Suppressor macrophage (primary cell): Measurements from ENCODE around the gene HRAS.

Experiments
- DNase-seq, 4 experiments: peaks; one replicate each; pipeline ENCODE4 v3.0.0-alpha.2; 2020 to 2022

Gene HRAS

GRCh38 chr11:553083-553987 lies 18.0 kb upstream of the HRAS start:
- DNase-seq: no peak

- no peak for DNase-seq
These were observed 16.2 kb upstream of the HRAS start for GRCh38 chr11:551596-551995.

DNA sequence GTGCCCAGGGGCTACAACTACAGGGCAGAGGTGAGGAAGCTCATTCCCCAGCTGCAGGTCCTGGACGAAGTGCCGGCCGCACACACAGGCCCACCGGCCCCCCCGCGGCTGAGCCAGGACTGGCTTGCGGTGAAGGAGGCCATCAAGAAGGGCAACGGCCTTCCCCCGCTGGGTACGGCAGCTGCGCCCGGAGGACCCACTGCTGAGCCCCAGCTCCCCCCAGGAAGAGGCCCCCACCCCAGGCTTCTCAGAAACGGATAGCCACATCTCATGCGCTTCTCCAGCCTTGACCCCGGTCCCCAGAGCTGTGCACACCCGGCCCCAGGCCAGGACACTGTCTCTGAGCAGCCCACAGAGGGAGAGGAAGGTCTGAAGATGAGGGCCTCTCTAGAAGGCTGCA lies 15.8 kb upstream of the HRAS start:
- DNase-seq: no peak

DNA sequence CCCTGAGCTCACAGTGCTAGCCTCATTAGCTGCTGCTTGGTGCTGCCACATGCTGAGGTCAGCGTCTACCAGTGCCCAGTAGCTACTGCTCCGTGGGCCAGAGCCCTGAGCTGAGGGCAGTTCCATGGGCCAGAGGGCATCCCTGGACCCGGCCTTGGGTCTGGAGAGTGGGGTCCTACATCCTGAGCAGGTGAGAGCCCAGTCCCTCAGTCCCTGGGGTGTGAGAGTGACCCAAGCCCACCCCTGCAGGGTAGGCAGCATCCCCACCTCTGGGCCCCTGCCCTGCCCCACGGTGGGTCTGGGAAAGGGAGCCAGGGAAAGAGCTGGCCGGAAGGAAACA lies 15.3 kb upstream of the HRAS start:
- DNase-seq: no peak

DNA sequence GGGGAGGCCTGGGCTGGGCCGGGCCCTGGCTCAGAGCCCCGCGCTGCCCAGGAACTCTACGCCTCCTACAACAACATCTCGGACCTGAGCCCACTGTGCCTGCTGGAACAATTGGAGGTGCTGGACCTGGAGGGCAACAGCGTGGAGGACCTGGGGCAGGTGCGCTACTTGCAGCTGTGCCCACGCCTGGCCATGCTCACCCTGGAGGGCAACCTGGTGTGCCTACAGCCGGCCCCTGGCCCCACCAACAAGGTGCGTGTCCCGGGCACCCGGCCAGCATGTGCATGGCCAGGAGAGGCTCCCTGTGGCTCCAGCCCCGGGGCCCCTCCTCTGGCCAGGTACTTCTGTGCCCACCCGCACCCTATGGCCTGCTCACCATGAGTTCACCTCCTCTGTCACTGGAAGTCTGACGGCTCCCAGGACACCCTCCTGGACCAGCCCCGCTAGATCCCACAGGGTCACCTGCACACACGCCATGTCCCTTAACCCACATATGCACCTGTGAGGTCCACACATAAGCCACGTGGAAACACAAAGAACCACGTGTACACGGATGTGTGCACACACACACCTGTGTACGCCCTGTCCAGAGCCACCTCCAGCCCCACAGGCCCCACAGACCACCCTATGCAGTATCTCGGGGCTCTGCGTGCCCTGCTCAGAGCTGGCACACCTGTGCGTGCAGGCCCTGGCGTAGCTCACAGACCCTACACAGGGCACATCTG lies 14.8 kb upstream of the HRAS start:
- DNase-seq: no peak

DNA sequence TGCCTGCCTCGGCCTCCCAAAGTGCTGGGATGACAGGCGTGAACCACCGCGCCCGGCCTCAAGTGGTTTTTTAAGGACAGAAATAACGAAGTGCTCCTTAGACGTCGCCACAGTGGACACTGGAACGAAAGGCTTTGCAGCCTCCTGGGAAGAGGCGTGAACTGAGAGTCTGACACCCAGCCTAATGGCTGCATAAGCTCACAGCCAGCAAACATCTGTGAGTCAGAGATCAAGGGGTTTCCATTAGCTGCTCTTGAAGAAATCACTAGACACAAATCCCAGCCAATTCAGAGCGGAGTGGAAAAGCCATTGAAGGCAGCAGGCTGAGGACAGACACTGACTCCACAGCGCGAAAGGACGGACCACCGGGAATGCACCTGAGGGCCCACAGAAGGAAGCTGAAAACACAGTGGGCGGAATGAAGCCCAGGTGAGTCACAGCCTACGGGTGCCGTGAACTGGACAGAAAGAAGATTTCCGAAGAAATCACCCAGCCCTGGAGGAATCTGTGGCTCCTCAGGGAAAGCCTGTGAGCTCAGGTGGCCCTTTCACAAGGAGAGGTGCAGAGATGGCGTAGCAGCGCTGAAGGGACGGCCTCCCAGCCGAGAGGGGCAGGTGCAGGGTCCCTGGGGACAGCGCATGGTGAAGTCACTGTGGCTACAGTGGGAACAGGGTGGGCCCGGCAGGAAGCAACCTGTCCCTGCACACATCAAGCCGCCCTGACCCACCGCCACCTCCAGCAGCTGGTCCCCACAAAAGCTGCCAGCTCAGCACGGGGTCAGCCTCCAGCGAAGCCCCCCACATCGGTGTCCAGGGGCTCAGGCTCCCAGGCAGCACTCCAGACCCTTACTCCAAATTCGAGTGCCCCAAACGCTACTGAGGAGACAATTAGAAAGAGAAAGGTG lies 13.6 kb upstream of the HRAS start:
- no peak for DNase-seq

GRCh38 chr11:545171-545570 lies 9.8 kb upstream of the HRAS start:
- no peak for DNase-seq

DNA sequence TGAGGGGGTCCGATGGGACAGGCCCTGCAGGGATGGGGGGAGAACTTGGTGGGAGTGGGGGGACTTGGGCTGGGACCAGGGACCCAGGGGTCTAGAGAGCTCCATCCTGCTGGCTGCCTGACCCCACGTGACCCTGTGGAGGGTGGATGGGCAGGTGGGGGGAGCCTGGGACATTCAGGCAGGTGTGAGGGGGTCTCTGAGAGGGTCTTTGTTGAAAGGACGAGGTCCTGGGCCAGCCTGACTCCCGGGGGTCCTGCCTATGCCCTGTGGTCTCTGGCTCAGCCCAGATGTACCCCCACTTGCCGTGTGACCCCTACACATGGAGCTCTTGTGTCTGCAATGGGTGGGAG lies 9.4 kb upstream of the HRAS start:
- DNase-seq: no peak

DNA sequence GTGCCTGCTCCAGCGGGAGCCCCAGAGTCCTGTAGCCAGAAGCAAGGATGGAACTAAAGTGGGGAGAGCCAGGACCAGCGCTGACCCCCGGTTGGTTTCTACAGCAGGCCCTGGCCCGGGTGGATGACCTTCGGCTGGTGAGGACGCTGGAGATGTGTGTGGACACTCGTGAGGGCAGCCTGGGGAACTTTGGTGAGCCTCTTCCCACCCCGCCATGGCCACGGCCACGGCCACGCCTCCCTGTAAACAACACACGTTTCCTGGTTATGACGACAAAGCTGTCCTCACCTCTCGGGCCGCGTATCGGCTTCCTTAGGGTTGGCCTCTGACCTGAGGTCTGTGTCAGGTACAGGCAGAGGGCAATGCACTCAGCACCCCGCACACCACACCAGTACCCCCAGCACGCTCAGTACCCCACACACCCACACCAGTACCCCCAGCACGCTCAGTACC lies 6.1 kb upstream of the HRAS start:
- DNase-seq: no peak

GRCh38 chr11:540583-541432 lies 5.4 kb upstream of the HRAS start:
- no peak for DNase-seq

DNA sequence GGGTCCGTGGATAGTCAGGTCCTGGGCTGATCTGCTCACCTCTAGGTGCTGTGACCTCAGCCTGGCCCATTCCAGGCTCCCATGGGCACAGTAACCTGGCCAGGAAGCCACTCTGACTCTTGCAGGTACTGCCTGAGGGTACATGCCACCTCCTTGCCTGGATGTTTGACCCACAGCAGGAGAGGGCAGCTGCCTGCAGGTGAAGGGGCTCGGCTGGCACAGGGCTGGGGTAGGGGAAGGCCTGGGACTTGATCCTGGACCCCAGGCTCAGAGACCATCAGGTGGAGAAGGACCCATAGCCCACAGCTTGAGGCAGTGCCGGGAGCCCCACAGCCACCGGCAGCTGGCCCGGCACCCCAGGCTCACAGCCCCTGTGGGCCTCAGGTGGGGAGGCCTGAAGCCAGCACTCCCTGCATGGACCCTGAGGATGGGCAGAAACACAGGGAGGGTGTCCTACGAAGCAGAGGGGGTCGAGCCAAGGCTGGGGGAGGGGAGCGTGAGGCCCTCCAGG lies 4.7 kb upstream of the HRAS start:
- DNase-seq: no peak

GRCh38 chr11:538431-539051 lies 3.2 kb upstream of the HRAS start:
- no peak for DNase-seq

DNA sequence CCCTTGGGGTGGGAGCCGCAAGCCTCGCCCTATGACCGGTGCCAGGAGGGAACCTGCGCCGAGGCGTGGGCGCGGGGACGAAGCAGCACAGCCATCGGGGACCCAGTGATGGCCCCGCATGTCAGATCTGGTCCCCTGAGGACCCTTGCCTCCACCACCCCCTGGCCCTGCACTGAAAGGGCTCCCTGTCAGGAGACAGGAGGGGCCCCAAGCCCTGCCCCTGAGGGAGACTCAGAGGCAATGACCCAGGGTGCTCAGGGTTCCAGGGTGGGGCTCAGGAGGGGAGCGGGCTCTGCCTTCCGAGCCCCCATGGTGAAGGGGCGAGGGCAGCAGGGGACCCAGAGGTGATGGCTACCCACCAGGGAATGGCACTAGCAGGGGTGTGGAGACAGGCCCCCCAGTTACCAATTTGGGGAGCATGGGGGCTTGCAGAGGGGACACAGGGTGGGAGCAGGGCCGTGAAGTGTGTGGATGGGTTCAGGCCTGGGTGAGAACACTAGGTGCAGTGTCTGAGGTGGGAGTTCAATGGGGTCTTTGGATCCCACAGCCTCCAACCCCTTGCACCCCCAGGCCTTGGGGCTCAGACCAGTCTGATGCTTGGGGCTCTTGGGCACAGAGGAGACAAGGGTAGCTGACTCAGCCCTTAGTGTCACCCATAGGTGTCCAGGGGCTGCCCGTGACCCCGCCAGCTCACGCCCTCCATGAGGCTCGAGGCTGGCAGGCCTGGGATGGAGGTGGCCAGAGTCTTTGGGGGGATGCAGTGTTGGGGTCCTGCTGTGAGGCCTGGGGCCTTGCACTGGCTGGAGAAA lies 2.5 kb upstream of the HRAS start:
- DNase-seq: no peak

- DNase-seq: peak; percentile 82 to 88 (median 84)
These were observed 1.7 kb upstream of the HRAS start, which contains the start of gene LRRC56 for GRCh38 chr11:536841-537621. LRRC56 (plus strand) TSS chr11:537527; CDS start chr11:540685, 3,158 bp downstream.

- DNase-seq: no peak
These were observed 212 bp downstream of the HRAS start for GRCh38 chr11:535210-535518.

GRCh38 chr11:534396-535209 lies 773 bp downstream of the HRAS start:
- peak; percentile 18 to 69 (median 40) for DNase-seq

DNA sequence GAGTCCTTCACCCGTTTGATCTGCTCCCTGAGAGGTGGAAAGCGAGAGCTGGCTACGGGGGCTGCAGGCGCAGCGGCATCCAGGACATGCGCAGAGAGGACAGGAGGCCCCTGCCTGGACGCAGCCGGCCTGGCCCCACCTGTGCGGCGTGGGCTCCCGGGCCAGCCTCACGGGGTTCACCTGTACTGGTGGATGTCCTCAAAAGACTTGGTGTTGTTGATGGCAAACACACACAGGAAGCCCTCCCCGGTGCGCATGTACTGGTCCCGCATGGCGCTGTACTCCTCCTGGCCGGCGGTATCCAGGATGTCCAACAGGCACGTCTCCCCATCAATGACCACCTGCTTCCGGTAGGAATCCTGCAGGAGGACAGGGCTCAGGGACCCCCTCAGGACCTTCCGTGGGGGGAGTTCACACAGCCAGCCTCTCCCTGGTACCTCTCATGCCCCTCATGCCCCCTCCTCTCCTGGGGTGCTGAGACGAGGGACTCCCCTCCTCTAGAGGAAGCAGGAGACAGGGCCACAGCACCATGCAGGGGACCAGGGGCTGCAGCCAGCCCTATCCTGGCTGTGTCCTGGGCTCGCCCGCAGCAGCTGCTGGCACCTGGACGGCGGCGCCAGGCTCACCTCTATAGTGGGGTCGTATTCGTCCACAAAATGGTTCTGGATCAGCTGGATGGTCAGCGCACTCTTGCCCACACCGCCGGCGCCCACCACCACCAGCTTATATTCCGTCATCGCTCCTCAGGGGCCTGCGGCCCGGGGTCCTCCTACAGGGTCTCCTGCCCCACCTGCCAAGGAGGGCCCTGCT lies 1.6 kb downstream of the HRAS start:
- DNase-seq: no peak
